Astrocyte (in vitro differentiated cells and primary cell): Measurements from ENCODE around the gene NDEL1. TPM values are rescaled to one million over a fixed set of nuclear protein-coding genes. Genes with fewer than 3 reads are reported as not detected.
A peak's percentile ranks its signal among the peaks of the same experiment; 100 is the strongest.

Source experiments
- DNase-seq: peaks from one replicate; pipeline ENCODE4 v3.0.0-alpha.2; 2010; ENCODE audit warnings: low read depth
- FAIRE-seq: peaks from 2 replicates; lab custom pipeline; 2011; peaks lifted over from hg19 to GRCh38; lab: Jason Lieb, UNC
- H2AFZ ChIP-seq: 2 replicates; pipeline ENCODE4 v1.6.0; 2012; ENCODE audit warnings: low read depth, low read length, inconsistent platforms
- H3K27ac ChIP-seq: 2 replicates; pipeline ENCODE4 v1.5.1; 2011; ENCODE audit warnings: low read depth, low read length, inconsistent platforms
- H3K27me3 ChIP-seq: 2 replicates; pipeline ENCODE4 v1.6.0; 2011; ENCODE audit warnings: low read length, inconsistent platforms; ENCODE audit not compliant: insufficient read depth
- H3K36me3 ChIP-seq: 2 replicates; pipeline ENCODE4 v1.5.1; 2011; ENCODE audit warnings: low read length, inconsistent platforms; ENCODE audit not compliant: insufficient read depth
- H3K4me1 ChIP-seq: 2 replicates; pipeline ENCODE4 v1.5.1; 2011; ENCODE audit warnings: low read length, inconsistent platforms; ENCODE audit not compliant: insufficient read depth
- H3K4me2 ChIP-seq: 2 replicates; pipeline ENCODE4 v1.6.0; 2012; ENCODE audit warnings: low read length, inconsistent platforms
- H3K4me3 ChIP-seq: 2 replicates; pipeline ENCODE4 v1.5.1; 2011; ENCODE audit warnings: low read depth, mild to moderate bottlenecking, low read length, inconsistent platforms; ENCODE audit not compliant: insufficient read depth
- H3K79me2 ChIP-seq: 2 replicates; pipeline ENCODE4 v1.6.0; 2012; ENCODE audit warnings: mild to moderate bottlenecking, low read length, inconsistent platforms; ENCODE audit not compliant: insufficient read depth
- H3K9ac ChIP-seq: 2 replicates; pipeline ENCODE4 v1.6.0; 2012; ENCODE audit warnings: mild to moderate bottlenecking, low read length, inconsistent platforms
- H3K9me3 ChIP-seq: 2 replicates; pipeline ENCODE4 v1.5.1; 2012; ENCODE audit warnings: low read depth, mild to moderate bottlenecking, low read length, inconsistent platforms; ENCODE audit not compliant: insufficient read depth
- H4K20me1 ChIP-seq: 2 replicates; pipeline ENCODE4 v1.6.0; 2012; ENCODE audit warnings: low read length, inconsistent platforms; ENCODE audit not compliant: insufficient read depth
- H3K27ac Mint-ChIP-seq: one replicate; pipeline ENCODE4 v1.8.0; 2021; ENCODE audit warnings: mild to moderate bottlenecking, mixed read lengths; ENCODE audit not compliant: unreplicated experiment
- H3K27me3 Mint-ChIP-seq: one replicate; pipeline ENCODE4 v1.8.0; 2021; ENCODE audit warnings: low read depth, mixed read lengths; ENCODE audit not compliant: unreplicated experiment
- H3K36me3 Mint-ChIP-seq: one replicate; pipeline ENCODE4 v1.8.0; 2021; ENCODE audit warnings: low read depth, mixed read lengths; ENCODE audit not compliant: unreplicated experiment
- H3K4me1 Mint-ChIP-seq: one replicate; pipeline ENCODE4 v1.8.0; 2021; ENCODE audit warnings: low read depth, mixed read lengths; ENCODE audit not compliant: unreplicated experiment
- H3K4me3 Mint-ChIP-seq: one replicate; pipeline ENCODE4 v1.8.0; 2021; ENCODE audit warnings: mild to moderate bottlenecking, moderate library complexity, mixed read lengths; ENCODE audit not compliant: unreplicated experiment
- H3K9me3 Mint-ChIP-seq: one replicate; pipeline ENCODE4 v1.8.0; 2021; ENCODE audit warnings: mild to moderate bottlenecking, mixed read lengths; ENCODE audit not compliant: unreplicated experiment
- CTCF ChIP-seq: IDR thresholded peaks from 2 replicates; pipeline ENCODE4 v1.5.1; 2011; ENCODE audit warnings: low read depth, mild to moderate bottlenecking, inconsistent platforms, low read length, moderate library complexity; ENCODE audit not compliant: insufficient read depth
- EZH2 ChIP-seq: IDR thresholded peaks from 2 replicates; pipeline ENCODE4 v1.6.1; 2012; ENCODE audit warnings: mild to moderate bottlenecking, low read length, inconsistent platforms; ENCODE audit not compliant: insufficient read depth
- total RNA-seq: library from RNA; stranded (reverse); gene quantifications from 2 replicates; pipeline ENCODE4 v1.2.1, GENCODE V29; 2021

Gene NDEL1
- total RNA-seq, 1 donor from 2014 or later, result 102 TPM

GRCh38 chr17:8469964-8470363 lies 34.3 kb downstream of the NDEL1 start:
- no peak for DNase-seq

GRCh38 chr17:8470447-8471047 lies 34.9 kb downstream of the NDEL1 start:
- peaks cover 45% of the 10 kb centered on the region for H3K79me2 ChIP-seq
- Mint-ChIP-seq H3K27me3 (no peaks in the 10 kb centered on the region), H3K36me3 (peaks cover 33% of the 10 kb centered on the region), H3K27ac (no peak overlapping the region), H3K4me1 (peaks cover 6% of the 10 kb centered on the region), H3K4me3 (no peak overlapping the region), H3K9me3 (no peaks in the 10 kb centered on the region)
- H3K9ac ChIP-seq, result no peak overlapping the region
- H3K4me1 ChIP-seq, result peaks cover 9% of the 10 kb centered on the region
- DNase-seq, result peak; percentile 41
- TF ChIP-seq CTCF (no peak), EZH2 (no peak)
- no peak for FAIRE-seq
- H4K20me1 ChIP-seq, result peaks cover 100% of the 10 kb centered on the region
- H3K9me3 ChIP-seq, result no peaks in the 10 kb centered on the region
- no peak overlapping the region for H2AFZ ChIP-seq
- peaks cover 50% of the 10 kb centered on the region for H3K36me3 ChIP-seq
- H3K4me2 ChIP-seq, result peak overlapping the region; percentile 41
- H3K4me3 ChIP-seq, result no peak overlapping the region
- no peaks in the 10 kb centered on the region for H3K27me3 ChIP-seq
- no peak overlapping the region for H3K27ac ChIP-seq

More at GRCh38 chr17:8469964-8470363, 34.3 kb downstream of the NDEL1 start:
- Mint-ChIP-seq H3K36me3 (peaks cover 27% of the 10 kb centered on the region), H3K4me3 (no peak overlapping the region), H3K27me3 (no peaks in the 10 kb centered on the region), H3K4me1 (peaks cover 11% of the 10 kb centered on the region), H3K27ac (no peak overlapping the region), H3K9me3 (no peaks in the 10 kb centered on the region)
- H3K36me3 ChIP-seq, result peaks cover 50% of the 10 kb centered on the region
- H3K27me3 ChIP-seq, result no peaks in the 10 kb centered on the region
- H3K9ac ChIP-seq, result no peak overlapping the region
- H3K79me2 ChIP-seq, result peaks cover 51% of the 10 kb centered on the region
- no peak overlapping the region for H3K4me3 ChIP-seq
- H2AFZ ChIP-seq, result no peak overlapping the region
- peaks cover 100% of the 10 kb centered on the region for H4K20me1 ChIP-seq
- TF ChIP-seq EZH2 (no peak), CTCF (no peak)
- no peaks in the 10 kb centered on the region for H3K9me3 ChIP-seq
- no peak overlapping the region for H3K27ac ChIP-seq
- no peak overlapping the region for H3K4me2 ChIP-seq
- no peak for FAIRE-seq
- H3K4me1 ChIP-seq, result peaks cover 9% of the 10 kb centered on the region

- Histone ChIP-seq H3K27me3 (no peaks in the 10 kb centered on the region), H3K27ac (no peak overlapping the region), H3K4me2 (no peak overlapping the region), H3K36me3 (peaks cover 57% of the 10 kb centered on the region), H3K4me1 (peaks cover 9% of the 10 kb centered on the region), H3K79me2 (peaks cover 24% of the 10 kb centered on the region), H3K4me3 (no peak overlapping the region), H3K9ac (no peak overlapping the region), H2AFZ (no peak overlapping the region), H3K9me3 (no peaks in the 10 kb centered on the region), H4K20me1 (peaks cover 100% of the 10 kb centered on the region)
- Mint-ChIP-seq H3K36me3 (peaks cover 41% of the 10 kb centered on the region), H3K27ac (peak overlapping the region; percentile 62), H3K9me3 (no peaks in the 10 kb centered on the region), H3K4me3 (no peak overlapping the region), H3K27me3 (no peaks in the 10 kb centered on the region), H3K4me1 (peaks cover 2% of the 10 kb centered on the region)
- no peak for FAIRE-seq
- no peak for DNase-seq
- TF ChIP-seq CTCF, result no peak
- TF ChIP-seq EZH2, result no peak
These were observed 37.0 kb downstream of the NDEL1 start for GRCh38 chr17:8472663-8473062.
